SW480 (cell line): Measurements from ENCODE around the gene FBXO42.
"Not testable (repeated sequence)": the region's sequence is repeated elsewhere in the genome, so short reads cannot be mapped to it uniquely, and the experiment has no call there.

ENCODE experiments used
- DNase-seq: peaks from one replicate; pipeline ENCODE4 v3.0.0-alpha.2; 2016; ENCODE audit warnings: low spot score

Gene FBXO42

DNA sequence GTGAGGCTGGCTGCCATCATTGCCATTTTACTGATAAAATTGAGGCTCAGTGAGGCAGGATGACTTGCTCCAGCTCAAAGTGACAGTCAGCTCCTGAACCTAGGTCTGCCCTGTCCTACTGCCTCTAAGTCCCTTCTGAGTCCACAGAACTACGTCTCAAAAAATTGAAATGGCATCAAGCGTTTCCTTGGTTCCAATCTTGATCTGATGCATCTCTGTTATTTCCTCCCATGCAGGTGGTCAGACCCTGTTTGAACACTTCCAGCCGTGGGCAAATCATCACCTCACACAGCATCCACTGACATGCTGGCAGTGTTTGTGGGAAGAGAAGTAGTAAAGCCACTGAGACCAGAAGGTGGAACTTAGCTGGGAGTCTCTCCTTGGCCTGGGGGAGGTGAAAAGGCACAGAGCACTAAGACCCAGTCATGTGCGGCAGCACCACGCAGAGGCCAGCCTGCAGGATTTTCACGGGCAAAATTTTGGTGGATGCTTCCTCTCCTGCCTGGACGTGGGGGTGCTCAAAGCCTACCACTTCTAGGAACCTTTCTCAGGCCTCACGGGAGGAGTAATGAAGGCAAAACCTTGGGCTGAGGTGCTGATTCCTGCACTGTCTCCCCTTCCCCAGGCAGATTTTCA, 107.5 kb downstream of the FBXO42 start:
- DNase-seq = no peak

DNA sequence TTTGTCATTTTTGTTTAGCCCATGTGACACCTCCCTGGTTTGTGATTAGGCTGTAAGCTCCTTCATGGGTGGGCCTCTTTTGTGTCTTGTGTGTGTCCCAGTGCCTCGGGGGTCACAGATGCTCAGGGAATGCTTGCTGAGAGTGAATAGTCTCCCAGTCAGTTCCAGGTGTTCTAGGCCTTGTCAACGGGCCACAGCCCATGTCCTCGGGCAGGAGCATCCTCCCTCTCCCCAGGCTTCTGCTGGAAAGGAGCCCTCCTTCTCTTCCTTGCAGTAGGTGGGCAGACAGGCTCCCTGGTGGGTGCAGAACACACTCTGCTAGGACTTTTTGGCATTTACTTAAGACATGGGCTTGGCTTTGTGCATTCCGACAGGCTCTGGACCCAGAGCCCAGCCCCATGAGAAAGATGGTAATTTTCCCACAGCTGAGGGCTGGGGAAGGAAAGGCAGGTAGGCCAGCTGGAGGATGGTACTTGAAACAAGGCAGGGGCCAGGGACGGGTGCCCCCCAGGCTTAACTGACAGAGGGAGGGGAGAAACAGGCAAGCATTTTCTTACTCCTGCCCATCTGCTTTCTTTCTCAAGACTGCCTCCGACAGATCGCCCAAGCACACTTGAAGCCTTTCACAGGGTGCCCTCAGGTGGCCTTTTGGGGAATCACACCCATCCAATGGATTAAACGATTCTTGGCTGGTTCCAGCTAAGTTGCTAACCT, 108.2 kb downstream of the FBXO42 start:
- DNase-seq = peak; percentile 66

- no peak for DNase-seq
These were observed 109.1 kb downstream of the FBXO42 start for GRCh38 chr1:16243215-16243610.

DNA sequence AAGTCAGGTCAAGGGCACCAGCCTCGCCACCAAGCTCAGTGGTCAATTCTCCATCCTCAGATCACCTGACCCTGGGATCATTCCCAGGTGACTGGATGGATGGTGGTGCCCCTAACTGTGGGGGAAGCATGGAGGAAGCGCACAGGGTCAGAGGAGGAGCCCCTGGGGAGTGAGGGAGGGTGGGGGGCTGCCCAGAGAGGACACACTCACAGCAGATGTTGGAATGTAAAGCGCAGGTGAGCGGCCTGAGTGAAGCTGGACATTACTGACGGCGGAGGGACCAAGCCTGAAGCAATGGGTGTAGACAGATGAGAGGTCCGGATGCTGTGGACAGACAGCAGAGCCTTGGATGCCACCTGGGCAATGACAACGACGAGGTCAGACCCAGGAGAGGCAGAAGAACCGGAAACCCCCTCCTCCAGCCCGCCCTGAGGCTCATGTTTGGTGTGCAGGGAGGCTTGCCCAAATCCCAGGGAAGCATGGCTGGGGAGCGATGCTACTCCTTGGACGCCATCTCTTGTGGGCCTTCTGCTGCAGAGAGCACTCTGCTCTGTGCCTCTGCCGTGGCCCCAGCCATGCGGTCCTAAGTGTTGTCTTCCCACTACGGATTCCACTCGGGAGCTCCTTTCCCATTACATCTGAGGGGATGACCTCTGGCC, 109.6 kb downstream of the FBXO42 start:
- no peak for DNase-seq

DNA sequence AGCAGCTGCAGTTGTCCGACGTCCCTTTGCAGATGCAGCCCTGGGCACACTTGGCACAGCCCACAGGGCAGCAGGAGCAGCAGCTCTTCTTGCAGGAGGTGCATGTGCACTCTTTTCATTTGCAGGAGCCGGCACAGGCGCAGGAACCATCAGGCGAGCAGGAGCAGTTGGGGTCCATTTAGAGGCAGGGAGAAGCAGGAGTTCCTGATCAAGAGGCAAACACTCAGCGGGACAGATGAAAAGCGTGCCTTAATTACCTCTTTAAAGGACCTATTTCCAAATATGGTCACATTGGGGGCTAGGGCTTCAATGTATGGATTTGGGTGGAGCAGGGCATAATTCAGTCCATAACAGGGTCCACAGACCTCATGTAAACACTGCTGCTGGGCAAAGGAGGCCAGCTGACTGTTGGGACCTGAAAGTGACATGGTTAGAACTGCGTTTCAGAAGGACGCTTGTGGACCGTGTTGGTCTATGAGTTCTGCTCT, 111.0 kb downstream of the FBXO42 start:
- no peak for DNase-seq

DNA sequence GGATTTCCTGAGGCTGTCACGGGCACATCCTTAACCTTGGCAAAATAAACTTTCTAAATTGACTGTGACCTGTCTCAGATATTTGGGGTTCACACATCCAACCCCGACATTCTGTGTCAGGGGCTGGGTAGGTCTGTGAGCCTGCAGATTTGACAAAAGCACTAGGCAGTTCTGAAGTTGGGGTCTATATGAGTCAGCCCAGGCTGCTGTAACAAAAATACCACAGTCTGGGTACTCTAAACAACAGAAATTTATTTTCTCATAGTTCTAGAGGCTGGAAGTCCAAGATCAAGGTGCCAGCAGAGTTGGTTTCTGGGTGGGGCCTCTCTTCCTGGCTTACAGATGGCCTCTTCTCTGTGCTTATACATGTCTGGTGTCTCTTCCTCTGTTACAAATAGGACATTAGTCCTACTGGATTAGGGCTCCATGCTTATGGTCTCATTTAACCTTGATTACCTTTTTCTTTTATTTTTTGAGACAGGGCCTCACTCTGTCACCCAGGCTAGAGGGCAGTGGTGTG, 112.2 kb downstream of the FBXO42 start:
- no peak for DNase-seq

DNA sequence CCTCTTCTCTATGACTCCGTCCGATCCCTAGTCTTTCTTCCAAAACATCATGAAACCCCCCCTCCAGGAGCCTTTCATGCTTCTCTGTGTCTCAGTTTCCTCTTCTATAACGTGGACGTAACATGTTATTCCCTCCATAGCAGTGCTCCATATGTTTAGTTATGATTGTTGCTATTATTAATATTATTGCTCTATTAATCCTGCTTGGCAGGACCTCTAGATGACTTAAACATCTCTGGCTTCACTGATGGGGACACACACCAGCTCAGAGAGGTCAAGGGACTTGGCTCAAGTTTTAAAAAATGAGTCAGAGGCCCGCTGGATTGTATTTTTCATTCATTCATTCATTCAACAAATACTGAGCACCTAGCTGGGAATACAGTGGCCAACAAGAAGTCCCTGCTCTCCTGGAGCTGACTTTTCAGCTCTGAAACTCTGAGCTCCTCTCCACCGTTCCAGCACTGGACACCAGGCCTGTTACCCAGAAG, 114.9 kb downstream of the FBXO42 start:
- DNase-seq = no peak

DNA sequence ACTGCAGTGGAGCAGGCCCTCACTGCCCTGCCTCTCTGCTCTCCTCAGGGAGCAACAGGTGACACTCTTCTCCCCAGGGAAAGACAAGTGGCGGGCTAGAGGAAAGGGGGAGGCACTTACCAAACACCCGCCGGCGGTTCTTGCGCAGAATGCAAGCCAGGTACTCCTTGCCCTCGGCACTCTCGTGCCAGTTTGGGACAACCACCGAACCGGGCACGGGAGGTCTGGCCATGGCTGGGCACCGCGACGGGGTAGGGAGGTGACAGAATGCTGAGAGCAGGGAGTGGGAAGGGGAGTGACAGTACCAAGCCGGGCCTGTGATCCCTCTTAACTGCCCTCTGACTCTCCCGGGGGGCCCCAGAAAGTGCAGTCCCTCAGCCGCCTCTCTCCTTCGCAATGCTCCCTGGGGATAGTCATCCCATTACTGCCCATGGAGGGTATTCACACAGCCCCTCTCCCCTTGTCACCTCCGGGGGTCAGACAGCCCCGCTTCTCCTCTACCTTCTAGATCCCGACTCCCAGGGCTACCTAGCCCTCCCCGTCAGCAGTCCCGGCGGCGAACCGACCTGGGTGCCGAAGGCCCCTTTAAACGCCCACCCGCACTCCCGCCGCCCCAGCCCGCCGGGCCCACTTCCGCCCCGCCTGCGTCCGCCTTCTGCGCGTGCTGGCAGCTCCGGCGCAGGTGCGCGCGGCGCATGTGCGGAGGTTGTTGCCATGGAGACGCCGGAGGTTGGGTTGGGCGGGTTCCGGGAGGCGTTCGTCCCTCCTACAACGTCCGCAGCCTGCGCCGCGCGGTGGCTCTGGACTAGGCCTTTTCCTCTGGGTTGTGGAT, 115.6 kb downstream of the FBXO42 start, which contains the start of gene CPLANE2:
Gene CPLANE2, minus strand, starts transcription at position 673 of the 832 bp plus-strand sequence. Its CDS starts 441 bp downstream, at position 232.
- DNase-seq = peak; percentile 91

- DNase-seq = peak; percentile 86
These were observed 116.3 kb downstream of the FBXO42 start for GRCh38 chr1:16235944-16236510.

GRCh38 chr1:16235347-16235746, 116.9 kb downstream of the FBXO42 start:
- no peak for DNase-seq

GRCh38 chr1:16233431-16233830, 118.8 kb downstream of the FBXO42 start:
- DNase-seq = no peak

GRCh38 chr1:16232316-16232710, 120.0 kb downstream of the FBXO42 start:
- no peak for DNase-seq

DNA sequence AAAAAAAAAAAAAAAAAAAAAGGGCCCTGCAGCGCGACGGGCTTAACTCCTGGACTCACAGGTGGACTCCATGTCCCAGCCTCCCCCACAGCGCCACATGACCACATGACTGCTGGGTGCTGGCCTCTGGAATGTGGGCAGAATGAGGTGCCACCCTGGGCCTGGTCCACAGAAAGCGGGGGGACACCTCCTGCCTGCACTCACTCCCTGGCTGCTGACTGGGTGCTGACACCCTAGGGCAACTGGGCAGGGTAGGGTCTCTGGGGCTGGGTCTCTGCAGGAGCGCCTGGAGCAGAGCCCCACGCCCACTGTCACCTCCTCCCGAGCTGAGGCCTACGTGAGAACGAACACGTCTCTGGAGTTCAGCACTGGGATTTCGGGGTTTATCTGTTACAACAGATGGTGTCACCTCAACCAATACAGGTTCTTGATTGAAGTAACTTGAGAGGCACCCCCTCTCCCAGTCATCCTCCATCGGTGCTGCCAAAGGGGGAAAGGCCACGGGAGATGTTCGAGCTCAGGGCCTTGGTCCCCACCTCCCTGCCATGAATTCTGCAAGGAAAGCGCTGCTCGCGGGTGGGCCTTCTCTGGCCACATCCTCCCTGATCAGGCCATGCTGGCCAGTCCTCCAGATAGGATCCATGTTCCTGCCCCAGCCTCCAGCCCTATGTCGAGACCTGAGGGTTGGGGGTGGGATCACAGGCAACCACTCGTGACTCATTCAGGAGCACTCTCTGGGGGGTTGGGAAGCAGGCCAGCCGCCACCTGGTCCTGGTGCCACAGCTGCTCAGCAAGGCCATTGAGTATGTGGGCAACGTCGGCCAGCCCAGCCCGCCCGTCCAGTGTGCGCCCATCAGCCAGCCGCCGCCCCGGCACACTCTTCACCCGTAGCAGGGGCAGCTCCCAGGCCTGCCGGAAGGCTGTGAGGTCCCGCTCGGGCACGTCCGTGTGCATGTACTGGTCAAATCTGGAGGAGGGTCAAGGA, 120.7 kb downstream of the FBXO42 start:
- no peak for DNase-seq

DNA sequence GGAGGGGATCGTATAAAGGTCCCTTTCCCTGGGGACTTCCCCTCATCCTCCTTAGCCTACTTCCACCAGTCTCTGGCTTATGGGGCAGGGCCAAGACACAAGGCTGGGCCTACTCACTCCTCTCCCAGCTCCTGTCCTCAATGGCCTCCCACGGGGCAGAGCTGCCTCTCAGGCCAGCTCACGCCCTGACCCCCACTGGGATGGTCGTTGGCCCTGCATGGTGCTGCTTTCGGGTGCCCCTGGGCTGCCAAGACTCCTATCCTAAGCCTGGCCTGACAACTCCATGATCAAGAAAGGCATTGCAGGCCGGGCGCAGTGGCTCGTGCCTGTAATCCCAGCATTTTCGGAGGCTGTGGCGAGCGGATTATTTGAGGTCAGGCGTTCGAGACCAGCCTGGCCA, 121.5 kb downstream of the FBXO42 start:
- DNase-seq = no peak

- no peak for DNase-seq
These were observed 122.1 kb downstream of the FBXO42 start for GRCh38 chr1:16229976-16230740.

- no peak for DNase-seq
These were observed 125.6 kb downstream of the FBXO42 start for GRCh38 chr1:16226490-16227179.

DNA sequence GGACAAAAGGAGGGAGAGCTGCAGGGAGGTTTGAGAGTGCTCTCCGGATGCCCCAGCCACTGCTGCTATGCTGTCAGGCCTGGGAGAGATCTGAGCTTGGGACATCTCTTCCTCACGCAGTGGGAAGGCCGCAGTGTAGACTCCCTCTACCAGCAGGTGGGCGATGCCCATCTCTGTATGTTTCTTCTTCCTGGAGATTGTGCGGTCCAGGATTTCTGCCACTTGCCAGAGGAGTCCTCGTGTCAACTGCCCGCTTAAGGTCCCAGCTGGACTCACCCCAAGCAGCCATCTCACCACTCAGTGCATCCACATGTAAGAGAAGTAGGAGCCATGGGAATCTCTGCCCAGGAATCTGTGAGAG, 126.2 kb downstream of the FBXO42 start:
- DNase-seq = no peak

DNA sequence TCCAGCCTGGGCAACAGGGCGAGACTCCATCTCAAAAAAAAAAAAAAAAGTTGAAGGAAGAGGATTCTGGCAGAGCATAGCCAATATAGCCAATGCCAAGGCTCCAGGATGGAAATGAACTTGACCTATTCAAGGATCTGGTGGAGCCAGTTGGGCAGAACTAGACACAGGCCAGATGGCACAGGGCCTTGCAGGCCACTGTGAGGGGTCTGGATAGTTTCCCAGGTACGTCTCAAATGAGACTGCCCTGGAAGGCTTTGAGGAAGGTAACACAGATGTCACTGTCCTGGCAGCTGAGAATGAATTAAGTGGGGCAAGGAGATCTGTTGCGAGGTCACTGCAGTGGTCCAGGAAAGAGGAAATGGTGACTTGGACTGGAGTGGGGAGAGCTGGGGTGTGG, 127.8 kb downstream of the FBXO42 start:
- no peak for DNase-seq

DNA sequence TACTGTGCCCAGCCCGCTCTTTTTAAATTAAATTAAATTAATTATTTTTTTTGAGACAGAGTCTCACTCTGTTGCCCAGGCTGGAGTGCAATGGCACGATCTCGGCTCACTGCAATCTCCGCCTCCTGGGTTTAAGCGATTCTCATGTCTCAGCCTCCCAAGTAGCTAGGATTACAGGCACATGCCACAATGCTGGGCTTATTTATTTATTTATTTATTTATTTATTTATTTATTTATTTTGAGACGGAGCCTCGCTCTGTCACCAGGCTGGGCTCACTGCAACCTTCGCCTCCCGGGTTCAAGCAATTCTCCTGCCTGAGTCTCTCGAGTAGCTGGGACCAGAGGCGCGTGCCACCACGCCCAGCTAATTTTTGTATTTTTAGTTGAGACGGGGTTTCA, 129.6 kb downstream of the FBXO42 start:
- DNase-seq = not testable (repeated sequence)
